Fibroblast of mammary gland (primary cell): Measurements from ENCODE around the gene CRHR2.

Experiments
- DNase-seq: peaks from one replicate; pipeline ENCODE4 v3.0.0-alpha.2; 2010; ENCODE audit warnings: low read depth
- H3K4me3 ChIP-seq: 2 replicates; pipeline ENCODE4 v1.5.1; 2011; ENCODE audit warnings: low read depth, mild to moderate bottlenecking, low read length, moderate library complexity; ENCODE audit not compliant: control insufficient read depth
- CTCF ChIP-seq: conservative IDR thresholded peaks from 2 replicates; pipeline ENCODE4 v1.5.1; 2011; ENCODE audit warnings: low read depth, low read length, inconsistent platforms; ENCODE audit not compliant: control insufficient read depth, insufficient read depth

Gene CRHR2

GRCh38 chr7:30717181-30717580, 34.9 kb upstream of the CRHR2 start:
- TF ChIP-seq CTCF: no peak
- H3K4me3 ChIP-seq: no peak overlapping the region
- peak; percentile 43 for DNase-seq

- no peak overlapping the region for H3K4me3 ChIP-seq
- DNase-seq: no peak
- no peak for TF ChIP-seq CTCF
Measured at GRCh38 chr7:30714129-30714528, 31.9 kb upstream of the CRHR2 start.

GRCh38 chr7:30713392-30713791, 31.1 kb upstream of the CRHR2 start:
- no peak for TF ChIP-seq CTCF
- peak; percentile 19 for DNase-seq
- no peak overlapping the region for H3K4me3 ChIP-seq

- peak; percentile 38 for DNase-seq
- TF ChIP-seq CTCF: no peak
- no peak overlapping the region for H3K4me3 ChIP-seq
Measured at GRCh38 chr7:30710669-30711068, 28.4 kb upstream of the CRHR2 start.

- H3K4me3 ChIP-seq: no peak overlapping the region
- TF ChIP-seq CTCF: no peak
- DNase-seq: no peak
Measured at GRCh38 chr7:30709549-30709948, 27.3 kb upstream of the CRHR2 start.

- TF ChIP-seq CTCF: no peak
- H3K4me3 ChIP-seq: no peak overlapping the region
Measured at GRCh38 chr7:30708983-30709382, 26.7 kb upstream of the CRHR2 start.

GRCh38 chr7:30708412-30708811, 26.2 kb upstream of the CRHR2 start:
- DNase-seq: peak; percentile 37
- TF ChIP-seq CTCF: no peak
- H3K4me3 ChIP-seq: no peak overlapping the region

More at GRCh38 chr7:30708983-30709382, 26.7 kb upstream of the CRHR2 start:
- DNase-seq: peak; percentile 84
